Amniotic epithelial cell (primary cell): Measurements from ENCODE around the gene ISG15.
"Not testable (repeated sequence)": the region's sequence is repeated elsewhere in the genome, so short reads cannot be mapped to it uniquely, and the experiment has no call there.

ENCODE experiments used
- DNase-seq: peaks from one replicate; pipeline ENCODE4 v3.0.0-alpha.2; 2010; ENCODE audit warnings: low read depth

Gene ISG15

GRCh38 chr1:975365-975764 lies 37.9 kb upstream of the ISG15 start:
- DNase-seq: no peak

GRCh38 chr1:975896-976683 lies 37.2 kb upstream of the ISG15 start:
- peak; percentile 50 for DNase-seq

- not testable (repeated sequence) for DNase-seq
Observed at GRCh38 chr1:976791-977190, 36.5 kb upstream of the ISG15 start.

- DNase-seq: no peak
Observed at GRCh38 chr1:978069-978834, 35.0 kb upstream of the ISG15 start.

GRCh38 chr1:978835-979743 lies 34.2 kb upstream of the ISG15 start:
- no peak for DNase-seq

- DNase-seq: no peak
Observed at GRCh38 chr1:979744-980072, 33.6 kb upstream of the ISG15 start.

GRCh38 chr1:980137-980571 lies 33.1 kb upstream of the ISG15 start:
- DNase-seq: no peak

- DNase-seq: no peak
Observed at GRCh38 chr1:980602-981395, 32.5 kb upstream of the ISG15 start.

- no peak for DNase-seq
Observed at GRCh38 chr1:981491-981954, 31.8 kb upstream of the ISG15 start.

GRCh38 chr1:981955-982558 lies 31.2 kb upstream of the ISG15 start, which contains the start of gene PERM1:
Gene PERM1 (minus strand): TSS chr1:982093. CDS start chr1:981029, 1,064 bp downstream.
- DNase-seq: no peak

- DNase-seq: no peak
Observed at GRCh38 chr1:982765-983436, 30.4 kb upstream of the ISG15 start.

- no peak for DNase-seq
Observed at GRCh38 chr1:983798-984475, 29.4 kb upstream of the ISG15 start.

GRCh38 chr1:984476-984814 lies 28.9 kb upstream of the ISG15 start:
- no peak for DNase-seq

- DNase-seq: no peak
Observed at GRCh38 chr1:985126-985525, 28.2 kb upstream of the ISG15 start.

GRCh38 chr1:988061-988460 lies 25.2 kb upstream of the ISG15 start:
- not testable (repeated sequence) for DNase-seq

- not testable (repeated sequence) for DNase-seq
Observed at GRCh38 chr1:991275-991674, 22.0 kb upstream of the ISG15 start.

- DNase-seq: no peak
Observed at GRCh38 chr1:991895-992294, 21.4 kb upstream of the ISG15 start.

- no peak for DNase-seq
Observed at GRCh38 chr1:992362-992761, 20.9 kb upstream of the ISG15 start.

GRCh38 chr1:993379-993995 lies 19.8 kb upstream of the ISG15 start:
- DNase-seq: no peak
